ENCODE results near the gene TARDBP. TPM values are rescaled to one million over a fixed set of nuclear protein-coding genes. Genes with fewer than 3 reads are reported as not detected.
A peak's percentile ranks its signal among the peaks of the same experiment; 100 is the strongest.

TARDBP gene
- 100 to 1,000 TPM; 180 to 190 TPM for total RNA-seq

- peaks cover 37% of the 10 kb centered on the region for H3K36me3 Mint-ChIP-seq (ENCODE audit: low read depth)
Observed at GRCh38 chr1:11012260-11013159, at the start of gene TARDBP. Gene TARDBP, plus strand, starts transcription at chr1:11012654. Its CDS starts 1,074 bp downstream, at chr1:11013728.

GRCh38 chr1:10965546-10966226 lies 46.8 kb upstream of the TARDBP start:
- no peak overlapping the region for H3K4me3 Mint-ChIP-seq
- ChIA-PET CTCF (interaction anchor here (1.3 to 1.6 kb wide), 2 partner anchors 72 to 437 kb away, joined by 4 to 5 read pairs; no protein-coding TSS in a partner anchor), POLR2A (interaction anchor here (0.6 kb wide), 1 partner anchor 33 kb away, joined by 3 read pairs; no protein-coding TSS in a partner anchor)
- H3K4me1 Mint-ChIP-seq, result peaks cover 17% of the 10 kb centered on the region
- H3K27me3 Mint-ChIP-seq, result peaks cover 15% of the 10 kb centered on the region
- no peaks in the 10 kb centered on the region for H3K36me3 Mint-ChIP-seq (ENCODE audit: low read depth)
- DNase-seq (peak; percentile 52), ATAC-seq (peak; percentile 60)
- no peak overlapping the region for H3K27ac Mint-ChIP-seq
- intact Hi-C loops (cut with DNase I, micrococcal nuclease), result no loop called here
- H3K9me3 Mint-ChIP-seq (ENCODE audit: low read depth), result no peaks in the 10 kb centered on the region

More at GRCh38 chr1:11012260-11013159, at the start of gene TARDBP:
- ATAC-seq (peak; percentile 89), DNase-seq (peak; percentile 94)
- H3K4me3 Mint-ChIP-seq, result peak within 1 kb of the TSS; percentile 93
- peak within 1 kb of the TSS; percentile 99 for H3K27ac Mint-ChIP-seq
- CTCF ChIA-PET, result interaction anchor here (0.6 to 0.9 kb wide), 4 partner anchors 12 to 1717 kb away, joined by 3 read pairs; no protein-coding TSS in a partner anchor
- intact Hi-C loops (cut with DNase I, micrococcal nuclease), result loop anchor here (1.0 to 10.0 kb wide), 17 partner anchors 48 to 1102 kb away; partner anchors contain the start of genes CLCN6 (in 2 of the 2), SRM (in 2 of the 2), CENPS (in 1 of the 2) and CTNNBIP1 (in 1 of the 2)
- no peaks in the 10 kb centered on the region for H3K27me3 Mint-ChIP-seq
- H3K9me3 Mint-ChIP-seq (ENCODE audit: low read depth), result no peaks in the 10 kb centered on the region
- POLR2A ChIA-PET, result interaction anchor here (0.5 to 1.4 kb wide), 6 partner anchors 9 to 979 kb away, joined by 3 to 5 read pairs (median 4); no protein-coding TSS in a partner anchor
- peaks cover 30% of the 10 kb centered on the region for H3K4me1 Mint-ChIP-seq

GRCh38 chr1:10967090-10967489 lies 45.4 kb upstream of the TARDBP start:
- no peak overlapping the region for H3K27ac Mint-ChIP-seq
- ChIA-PET POLR2A (no interaction called here), CTCF (no interaction called here)
- no peak for ATAC-seq
- H3K4me1 Mint-ChIP-seq, result peaks cover 15% of the 10 kb centered on the region
- DNase-seq, result no peak
- no peaks in the 10 kb centered on the region for H3K9me3 Mint-ChIP-seq (ENCODE audit: low read depth)
- no peaks in the 10 kb centered on the region for H3K36me3 Mint-ChIP-seq (ENCODE audit: low read depth)
- intact Hi-C loops (cut with DNase I, micrococcal nuclease), result no loop called here
- peaks cover 12% of the 10 kb centered on the region for H3K27me3 Mint-ChIP-seq
- no peak overlapping the region for H3K4me3 Mint-ChIP-seq

GRCh38 chr1:10968411-10968826 lies 44.0 kb upstream of the TARDBP start:
- no peak for DNase-seq
- ChIA-PET POLR2A (no interaction called here), CTCF (interaction anchor here (0.7 to 0.8 kb wide), 2 partner anchors 9 to 15 kb away, joined by 3 read pairs; no protein-coding TSS in a partner anchor)
- intact Hi-C loops (cut with DNase I, micrococcal nuclease), result no loop called here
- Mint-ChIP-seq H3K4me3 (no peak overlapping the region), H3K27me3 (peaks cover 11% of the 10 kb centered on the region), H3K4me1 (peaks cover 15% of the 10 kb centered on the region), H3K27ac (no peak overlapping the region), H3K9me3 (ENCODE audit: low read depth) (no peaks in the 10 kb centered on the region), H3K36me3 (ENCODE audit: low read depth) (no peaks in the 10 kb centered on the region)
- no peak for ATAC-seq

DNA sequence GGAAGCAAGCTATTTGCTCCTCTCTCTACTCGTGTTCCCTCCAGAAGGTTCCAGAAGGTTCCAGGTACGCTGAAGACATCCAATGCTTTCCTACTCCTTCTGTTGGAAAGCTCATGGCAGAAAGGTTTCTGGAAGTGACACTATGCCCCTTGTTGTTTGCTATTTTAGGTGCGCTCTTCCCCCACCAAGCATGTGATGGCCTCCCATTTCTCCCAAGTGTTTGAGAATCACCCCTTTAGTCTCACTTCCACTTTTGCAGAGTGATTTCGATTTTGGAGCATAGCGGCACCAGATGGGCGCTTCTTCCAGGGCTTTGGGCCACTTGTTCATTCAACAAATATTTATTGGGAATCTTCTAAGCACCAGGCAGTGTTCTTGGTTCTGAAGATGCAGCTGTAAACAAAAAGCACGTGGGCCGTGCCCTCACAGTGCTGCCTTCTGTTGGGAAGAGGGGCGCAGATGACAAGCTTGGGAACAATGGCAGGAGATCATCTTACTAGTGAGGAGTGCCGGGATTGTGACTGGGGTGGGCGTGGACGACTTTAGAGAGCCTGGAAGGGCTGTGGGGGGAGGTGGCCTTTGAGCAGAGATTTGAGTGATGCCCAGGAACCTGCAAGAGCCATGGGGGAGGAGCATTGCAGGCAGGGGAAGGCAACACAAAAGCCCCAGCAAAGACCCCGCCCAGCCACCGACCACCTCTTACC lies 43.0 kb upstream of the TARDBP start:
- H3K27ac Mint-ChIP-seq, result no peak overlapping the region
- no peak overlapping the region for H3K4me3 Mint-ChIP-seq
- ATAC-seq, result no peak
- POLR2A ChIA-PET, result interaction anchor here (0.9 kb wide), 1 partner anchor 17 kb away, joined by 4 read pairs; no protein-coding TSS in a partner anchor
- H3K36me3 Mint-ChIP-seq (ENCODE audit: low read depth), result no peaks in the 10 kb centered on the region
- H3K4me1 Mint-ChIP-seq, result peaks cover 15% of the 10 kb centered on the region
- CTCF ChIA-PET, result interaction anchor here (0.6 kb wide), 1 partner anchor 404 kb away, joined by 5 read pairs; no protein-coding TSS in a partner anchor
- intact Hi-C loops (cut with DNase I, micrococcal nuclease), result no loop called here
- H3K9me3 Mint-ChIP-seq (ENCODE audit: low read depth), result no peaks in the 10 kb centered on the region
- H3K27me3 Mint-ChIP-seq, result peaks cover 10% of the 10 kb centered on the region
- DNase-seq, result no peak

- no peak for DNase-seq
- CTCF ChIA-PET, result interaction anchor here (0.6 kb wide), 1 partner anchor 404 kb away, joined by 5 read pairs; no protein-coding TSS in a partner anchor
- no peaks in the 10 kb centered on the region for H3K36me3 Mint-ChIP-seq (ENCODE audit: low read depth)
- POLR2A ChIA-PET, result interaction anchor here (0.6 kb wide), 1 partner anchor 26 kb away, joined by 3 read pairs; no protein-coding TSS in a partner anchor
- H3K4me3 Mint-ChIP-seq, result no peak overlapping the region
- H3K27me3 Mint-ChIP-seq, result peaks cover 7% of the 10 kb centered on the region
- intact Hi-C loops (cut with DNase I, micrococcal nuclease), result no loop called here
- no peak overlapping the region for H3K27ac Mint-ChIP-seq
- no peaks in the 10 kb centered on the region for H3K9me3 Mint-ChIP-seq (ENCODE audit: low read depth)
- H3K4me1 Mint-ChIP-seq, result peaks cover 12% of the 10 kb centered on the region
- ATAC-seq, result no peak
Observed at GRCh38 chr1:10969971-10970332, 42.5 kb upstream of the TARDBP start.

- Mint-ChIP-seq H3K9me3 (ENCODE audit: low read depth) (no peaks in the 10 kb centered on the region), H3K27me3 (peaks cover 7% of the 10 kb centered on the region), H3K36me3 (ENCODE audit: low read depth) (no peaks in the 10 kb centered on the region), H3K4me3 (no peak overlapping the region), H3K27ac (no peak overlapping the region), H3K4me1 (no peaks in the 10 kb centered on the region)
- ChIA-PET CTCF (no interaction called here), POLR2A (no interaction called here)
- ATAC-seq, result no peak
- intact Hi-C loops (cut with DNase I, micrococcal nuclease), result no loop called here
- no peak for DNase-seq
Observed at GRCh38 chr1:10973552-10973951, 38.9 kb upstream of the TARDBP start.

GRCh38 chr1:10973956-10974881 lies 38.2 kb upstream of the TARDBP start:
- H3K4me1 Mint-ChIP-seq, result no peaks in the 10 kb centered on the region
- H3K4me3 Mint-ChIP-seq, result no peak overlapping the region
- intact Hi-C loops (cut with DNase I, micrococcal nuclease), result no loop called here
- H3K36me3 Mint-ChIP-seq (ENCODE audit: low read depth), result no peaks in the 10 kb centered on the region
- peaks cover 9% of the 10 kb centered on the region for H3K27me3 Mint-ChIP-seq
- DNase-seq (no peak), ATAC-seq (no peak)
- no peaks in the 10 kb centered on the region for H3K9me3 Mint-ChIP-seq (ENCODE audit: low read depth)
- CTCF ChIA-PET, result no interaction called here
- POLR2A ChIA-PET, result interaction anchor here (0.5 kb wide), 1 partner anchor 75 kb away, joined by 4 read pairs; no protein-coding TSS in a partner anchor
- H3K27ac Mint-ChIP-seq, result no peak overlapping the region

- intact Hi-C loops (cut with DNase I, micrococcal nuclease), result no loop called here
- ATAC-seq (no peak), DNase-seq (no peak)
- ChIA-PET CTCF (interaction anchor here (0.6 kb wide), 1 partner anchor 904 kb away, joined by 3 read pairs; no protein-coding TSS in a partner anchor), POLR2A (no interaction called here)
- Mint-ChIP-seq H3K9me3 (ENCODE audit: low read depth) (no peaks in the 10 kb centered on the region), H3K27ac (no peak overlapping the region), H3K4me1 (no peaks in the 10 kb centered on the region), H3K4me3 (no peak overlapping the region), H3K36me3 (ENCODE audit: low read depth) (no peaks in the 10 kb centered on the region), H3K27me3 (peaks cover 15% of the 10 kb centered on the region)
Observed at GRCh38 chr1:10975567-10976326, 36.7 kb upstream of the TARDBP start.

DNA sequence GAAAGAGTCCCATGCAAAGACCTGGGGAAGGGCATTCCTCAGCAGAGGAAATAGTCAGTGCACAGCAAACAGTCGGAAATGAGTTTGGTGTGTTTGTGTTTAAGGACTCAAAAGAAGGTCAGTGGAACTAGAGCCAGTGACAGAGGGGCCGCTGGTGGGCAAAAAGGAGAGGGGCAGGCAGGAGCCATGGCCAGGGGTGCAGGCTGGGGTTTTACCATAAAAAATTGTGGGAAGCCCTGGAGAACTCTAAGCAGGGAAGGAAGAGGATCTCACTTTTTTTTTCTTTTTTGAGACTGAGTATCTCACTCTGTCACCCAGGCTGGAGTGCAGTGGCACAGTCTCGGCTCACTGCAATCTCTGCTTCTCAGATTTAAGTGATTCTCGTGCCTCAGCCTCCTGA lies 33.7 kb upstream of the TARDBP start:
- intact Hi-C loops (cut with DNase I, micrococcal nuclease), result no loop called here
- H3K4me1 Mint-ChIP-seq, result no peaks in the 10 kb centered on the region
- DNase-seq, result no peak
- no peak overlapping the region for H3K27ac Mint-ChIP-seq
- no peak overlapping the region for H3K4me3 Mint-ChIP-seq
- no peaks in the 10 kb centered on the region for H3K9me3 Mint-ChIP-seq (ENCODE audit: low read depth)
- no peaks in the 10 kb centered on the region for H3K36me3 Mint-ChIP-seq (ENCODE audit: low read depth)
- CTCF ChIA-PET, result interaction anchor here (0.6 kb wide), 1 partner anchor 31 kb away, joined by 3 read pairs; no protein-coding TSS in a partner anchor
- H3K27me3 Mint-ChIP-seq, result peaks cover 18% of the 10 kb centered on the region
- no peak for ATAC-seq
- POLR2A ChIA-PET, result no interaction called here

All from activated CD4-positive, alpha-beta T cell treated with anti-CD3 and anti-CD28 coated beads for 36 hours (primary cell).